Hippocampal formation (tissue), 2 donors: ENCODE data around the gene FRAT2.
A peak's percentile ranks its signal among the peaks of the same experiment; 100 is the strongest.

Experiments
- DNase-seq, 2 donors: peaks; one replicate each; lab custom pipeline; 2025; lab: John Stamatoyannopoulos, UW

Gene FRAT2

DNA sequence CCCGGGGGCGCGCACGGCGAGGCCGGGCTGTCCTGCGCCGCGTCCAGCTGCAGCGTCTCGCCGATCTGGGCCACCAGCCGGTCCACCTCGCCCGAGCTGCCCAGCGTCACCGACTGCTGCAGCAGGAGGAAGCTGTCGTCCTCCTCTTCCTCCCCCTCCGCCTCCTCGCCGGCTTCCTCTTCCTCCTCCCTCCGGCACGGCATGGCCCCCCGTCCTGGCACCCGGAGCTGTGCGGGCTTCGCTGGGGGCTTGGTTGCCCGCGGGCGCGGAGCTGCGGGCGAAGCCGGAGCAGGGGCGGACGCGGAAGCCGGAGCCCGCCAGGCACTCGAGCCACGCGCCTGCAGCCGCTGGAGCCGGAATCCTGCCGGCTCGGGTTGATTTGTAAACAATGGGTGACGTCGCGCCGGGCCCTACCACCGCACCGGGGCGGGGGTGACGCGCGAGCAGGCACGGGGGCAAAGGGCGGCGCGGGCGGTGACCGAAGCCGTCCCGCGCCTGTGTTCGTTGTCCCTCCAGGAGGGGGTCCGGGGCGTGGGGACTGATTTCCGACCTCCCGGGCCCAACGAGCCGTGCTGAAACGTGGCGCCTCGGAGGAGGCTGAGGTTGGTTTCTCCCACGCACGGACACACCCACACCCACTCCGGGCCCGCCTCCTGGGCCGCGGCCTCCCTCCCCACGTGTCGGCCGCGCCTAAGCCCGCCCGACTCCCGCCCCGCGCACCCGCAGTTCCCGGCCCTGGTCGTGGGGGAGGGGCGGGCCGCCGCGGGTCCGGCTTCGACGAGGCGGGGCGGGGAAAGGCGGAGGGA lies at the start of gene FRAT2:
Gene FRAT2, minus strand, starts transcription at position 360 of the 806 bp plus-strand sequence. Its CDS starts 157 bp downstream, at position 203.
- peak; percentile 89 to 95 for DNase-seq

DNA sequence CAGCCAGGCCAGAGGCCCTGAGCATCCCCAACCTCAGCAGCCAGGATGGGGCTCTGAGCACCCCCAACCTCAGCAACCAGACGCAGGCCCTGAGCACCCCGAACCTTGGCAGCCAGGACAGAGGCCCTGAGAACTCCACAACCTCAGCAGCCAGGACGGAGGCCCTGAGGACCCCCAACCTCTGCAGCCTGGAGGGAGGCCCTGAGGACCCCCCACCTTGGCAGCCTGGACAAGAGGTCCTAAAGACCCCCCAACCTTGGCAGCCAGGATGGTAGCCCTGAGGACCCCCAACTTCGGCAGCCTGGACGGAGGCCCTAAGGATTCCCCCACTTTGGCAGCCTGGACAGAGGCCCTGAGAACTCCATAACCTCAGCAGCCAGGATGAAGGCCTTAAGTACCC lies 49.6 kb upstream of the FRAT2 start:
- DNase-seq: no peak

- DNase-seq: no peak
Observed at GRCh38 chr10:97383159-97383558, 48.6 kb upstream of the FRAT2 start.

- DNase-seq: no peak
Observed at GRCh38 chr10:97381626-97382025, 47.1 kb upstream of the FRAT2 start.

GRCh38 chr10:97380516-97380915 lies 46.0 kb upstream of the FRAT2 start:
- no peak for DNase-seq

DNA sequence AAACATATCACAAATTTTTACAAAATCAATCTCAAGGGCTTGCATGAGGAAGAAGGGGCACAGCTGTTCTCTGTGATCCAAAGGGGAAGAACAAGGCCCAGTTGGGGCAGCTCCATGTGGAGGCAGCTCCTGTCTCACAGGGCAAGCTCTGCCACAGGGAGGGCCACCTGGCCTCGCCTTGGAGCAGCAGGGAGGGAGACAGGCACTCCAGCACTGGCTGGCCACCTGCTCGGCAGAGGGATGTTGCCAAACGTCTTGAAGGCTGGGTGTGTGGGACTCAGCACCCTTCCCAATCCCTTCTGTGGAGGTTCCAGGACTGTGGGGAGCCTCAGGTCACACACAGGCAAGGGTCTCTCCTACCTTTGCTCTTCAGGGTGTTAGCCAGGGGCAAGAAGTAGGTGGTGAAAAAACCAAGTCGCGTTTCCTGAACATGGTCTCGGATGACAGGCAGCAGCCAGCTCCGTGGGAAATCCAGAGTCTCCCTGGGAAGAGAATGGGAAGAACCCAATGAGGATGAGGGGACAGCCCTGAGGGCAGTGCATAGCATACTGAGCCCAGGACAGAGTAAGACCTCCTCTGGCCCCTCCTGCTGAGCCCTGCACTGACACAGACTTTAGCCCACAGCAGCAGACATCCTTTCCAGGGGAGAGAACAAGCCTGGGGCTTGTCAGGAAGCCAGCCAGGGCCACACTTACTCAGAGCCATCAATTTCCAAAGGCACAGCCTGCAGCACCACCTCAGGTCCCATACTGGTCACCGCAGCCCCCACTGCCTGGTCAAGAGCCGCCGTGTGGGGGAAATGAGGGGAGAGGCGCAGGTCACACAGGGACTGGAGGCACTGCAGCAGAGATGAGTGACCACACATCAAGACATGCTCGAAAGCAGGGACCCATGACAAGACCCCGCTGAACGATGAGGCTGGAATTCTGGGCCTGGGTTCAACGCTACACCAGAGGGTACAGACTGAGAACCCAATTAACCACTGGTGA lies 44.7 kb upstream of the FRAT2 start:
- DNase-seq: no peak

GRCh38 chr10:97376413-97376812 lies 41.9 kb upstream of the FRAT2 start:
- DNase-seq: no peak

DNA sequence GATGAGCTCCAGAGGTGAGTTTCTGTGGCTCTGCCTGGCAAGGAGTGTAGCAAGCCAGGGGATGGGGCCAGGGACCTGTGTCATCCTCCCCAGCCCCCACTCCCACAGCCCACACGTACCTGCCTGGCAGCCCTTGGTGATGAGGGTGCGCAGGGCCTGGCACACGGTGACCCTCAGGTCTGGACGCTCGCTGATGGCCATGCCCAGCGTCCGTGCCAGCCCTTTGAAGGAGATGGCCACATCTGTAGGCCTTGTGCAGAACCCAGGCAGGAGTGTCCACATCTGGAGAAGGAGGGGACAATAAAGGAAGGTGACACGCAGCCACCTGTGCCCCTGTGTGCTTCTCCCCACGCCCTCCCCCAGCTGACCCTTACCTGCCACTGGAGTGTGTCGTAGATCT lies 38.9 kb upstream of the FRAT2 start:
- no peak for DNase-seq

DNA sequence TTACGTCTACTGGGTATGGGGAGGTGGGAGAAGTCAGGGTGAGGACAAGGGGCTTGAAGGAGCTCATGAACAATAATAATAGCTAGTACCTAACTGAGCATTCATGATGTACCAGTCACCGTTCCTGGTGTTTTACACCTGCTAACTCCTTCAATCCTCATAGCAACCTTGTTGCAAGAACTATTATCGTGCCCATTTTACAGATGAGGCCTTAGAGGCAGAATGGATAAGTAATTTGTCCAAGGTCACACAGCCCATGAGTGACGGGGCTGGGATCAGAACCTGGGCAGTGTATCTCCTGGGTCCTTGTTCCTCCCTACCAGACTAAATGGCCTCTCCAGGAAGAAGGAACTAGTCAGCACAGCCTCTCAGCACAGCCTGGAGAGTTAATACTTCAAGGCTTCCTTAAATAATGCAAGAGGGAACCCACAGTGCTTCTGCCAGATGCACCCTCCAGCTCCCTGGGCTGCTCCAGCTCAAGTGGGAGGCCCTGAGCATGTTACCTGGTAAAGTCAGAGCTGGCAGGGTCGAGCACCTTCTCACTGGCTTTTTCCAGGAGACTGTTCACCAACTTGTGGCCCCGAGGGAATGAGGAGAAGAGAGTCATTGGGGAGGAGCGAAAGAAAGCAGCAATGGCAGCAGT lies 37.8 kb upstream of the FRAT2 start:
- no peak for DNase-seq

- DNase-seq: no peak
Observed at GRCh38 chr10:97371696-97372095, 37.2 kb upstream of the FRAT2 start.

GRCh38 chr10:97367126-97367649 lies 32.7 kb upstream of the FRAT2 start:
- DNase-seq: no peak

GRCh38 chr10:97366572-97366971 lies 32.0 kb upstream of the FRAT2 start:
- no peak for DNase-seq

DNA sequence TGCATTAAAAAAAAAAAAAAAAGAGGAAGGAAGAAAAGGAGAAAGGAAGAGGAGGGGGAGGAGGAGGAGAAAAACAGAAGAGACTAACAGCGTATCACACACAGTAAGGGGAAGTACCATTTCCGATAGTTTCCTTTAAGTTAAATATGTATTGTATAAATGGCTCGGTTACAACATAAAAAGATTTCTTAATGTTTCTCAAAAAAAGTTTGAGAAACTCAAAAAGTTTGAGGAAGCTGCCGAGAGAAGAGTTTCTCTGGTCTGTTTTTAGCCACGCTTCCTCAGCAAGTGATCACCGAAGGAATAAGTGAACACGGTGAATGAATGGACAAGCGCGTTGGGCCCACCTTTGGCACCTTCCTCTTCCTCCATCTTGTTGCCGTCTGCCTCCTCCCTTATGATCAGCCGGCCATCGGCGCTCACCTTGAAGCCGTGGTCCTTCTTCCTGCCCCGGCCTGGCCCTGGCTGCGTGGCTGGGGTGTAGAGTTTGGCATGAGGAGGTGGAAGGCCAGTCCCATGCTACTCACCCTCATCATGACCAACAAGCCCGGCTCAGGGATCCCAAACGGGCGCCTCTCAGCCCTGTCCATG lies 31.3 kb upstream of the FRAT2 start:
- DNase-seq: no peak

DNA sequence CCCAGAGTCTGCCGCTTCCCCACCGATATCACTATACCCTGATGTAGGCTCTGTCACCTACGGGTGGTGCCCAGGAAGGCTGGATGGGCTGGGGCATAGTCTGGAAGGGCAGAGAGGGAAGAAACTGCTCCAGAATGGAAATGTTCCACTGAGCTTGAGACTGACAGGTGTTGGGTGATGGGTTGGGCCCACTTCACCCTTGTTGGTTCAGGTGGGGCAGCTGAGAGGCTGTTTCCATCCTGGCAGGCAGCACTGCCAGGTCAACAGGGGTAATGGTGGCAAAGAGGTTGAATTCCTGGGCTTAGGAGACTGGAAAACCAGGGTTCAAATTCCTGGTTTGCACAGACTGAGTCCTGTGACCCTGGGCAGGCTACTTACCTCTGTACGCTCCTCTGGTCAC lies 28.5 kb upstream of the FRAT2 start:
- DNase-seq: no peak

- no peak for DNase-seq
Observed at GRCh38 chr10:97362310-97363033, 27.9 kb upstream of the FRAT2 start.

DNA sequence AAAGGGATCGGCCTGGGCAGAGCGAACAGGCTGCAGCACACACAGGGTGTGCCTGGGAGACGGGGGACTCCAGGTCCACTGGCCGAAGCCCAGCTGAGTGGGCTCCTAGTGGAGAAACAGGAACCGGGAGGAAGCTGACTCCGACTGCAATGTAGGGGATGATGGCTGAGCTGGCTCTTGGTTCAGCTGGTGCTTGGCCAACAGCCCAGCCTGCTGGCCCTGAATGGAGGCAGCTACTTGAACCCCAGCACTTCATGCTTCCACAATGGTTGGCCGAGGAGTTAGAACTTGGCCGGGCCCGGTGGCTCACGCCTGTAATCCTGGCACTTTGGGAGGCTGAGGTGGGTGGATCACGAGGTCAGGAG lies 27.0 kb upstream of the FRAT2 start:
- DNase-seq: no peak

- no peak for DNase-seq
Observed at GRCh38 chr10:97360705-97361536, 26.4 kb upstream of the FRAT2 start.

DNA sequence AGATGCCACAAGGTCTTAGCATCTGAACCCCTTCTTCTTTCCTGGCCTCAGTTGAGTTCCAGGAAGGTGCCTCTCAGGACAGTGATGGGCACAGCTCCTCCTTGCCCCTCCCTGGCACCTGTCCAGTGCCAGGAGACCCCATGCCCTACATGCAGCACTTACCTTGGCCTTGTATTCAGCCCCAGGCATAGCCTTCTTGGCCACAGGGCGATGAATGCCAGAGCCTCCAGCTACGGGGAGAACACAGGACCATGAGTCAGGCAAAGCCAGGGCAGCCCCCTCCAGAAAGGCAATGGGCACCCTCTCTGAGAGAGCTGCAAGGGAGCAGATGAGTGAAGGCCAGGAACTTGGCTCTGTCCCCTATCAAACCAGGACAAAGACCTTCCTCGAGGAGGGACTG lies 24.3 kb upstream of the FRAT2 start:
- no peak for DNase-seq

DNA sequence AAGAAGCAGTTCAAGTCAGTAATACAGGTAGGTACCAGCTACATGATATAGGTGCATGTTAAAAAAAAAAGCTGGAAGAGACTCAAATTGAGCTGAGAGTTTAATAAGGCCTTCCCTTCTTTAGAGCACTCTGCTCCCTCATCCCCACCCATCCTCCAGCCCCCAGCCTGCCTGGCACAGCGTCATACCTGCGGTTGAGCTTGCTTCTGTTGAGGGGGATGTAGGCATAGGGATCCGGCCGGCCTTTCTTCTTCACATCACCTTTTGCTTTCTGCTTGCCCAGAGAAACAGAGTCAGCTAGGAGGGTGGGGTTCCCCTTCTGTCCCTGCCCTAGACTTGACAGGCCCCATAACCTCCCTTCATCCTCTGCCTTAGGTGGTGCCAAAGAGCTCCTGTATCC lies 23.8 kb upstream of the FRAT2 start:
- DNase-seq: no peak

GRCh38 chr10:97356918-97357317 lies 22.4 kb upstream of the FRAT2 start:
- DNase-seq: no peak
